ENCODE results near the gene RETREG3. TPM values are rescaled to one million over a fixed set of nuclear protein-coding genes. Genes with fewer than 3 reads are reported as not detected.
"Not testable (repeated sequence)": the region's sequence is repeated elsewhere in the genome, so short reads cannot be mapped to it uniquely, and the experiment has no call there.

The RETREG3 gene
- total and polyA plus RNA-seq, 2 donors (not counting 1 experiment from before 2014, with no cell fraction given), result 44.1 to 108 TPM

- Histone ChIP-seq H3K27me3 (replicated peaks in 1 of 4; ENCODE audit: control extremely low read depth in 1 of 4, control insufficient read depth in 3 of 4, insufficient read depth in 4 of 4, low read length in 3 of 4) (no peaks in the 10 kb centered on the region), H3K9me3 (ENCODE audit: control extremely low read depth in 1 of 3, control insufficient read depth in 2 of 3, insufficient read depth in 1 of 3, low read length in 2 of 3) (no peaks in the 10 kb centered on the region), H3K27ac (ENCODE audit: low read length in 2 of 2) (no peak overlapping the region), H3K9ac (ENCODE audit: low read length) (no peak overlapping the region), H3K36me3 (replicated peaks in 1 of 2; ENCODE audit: control extremely low read depth in 1 of 2, control insufficient read depth in 1 of 2, extremely low read depth in 1 of 2, insufficient read depth in 2 of 2, low read length in 1 of 2) (peaks cover 0 to 22% of the 10 kb centered on the region in 2 experiments), H3K79me2 (ENCODE audit: control insufficient read depth, insufficient read depth, low read length) (peaks cover 23% of the 10 kb centered on the region), H4K20me1 (ENCODE audit: control insufficient read depth, insufficient read depth, low read length, poor library complexity, severe bottlenecking) (peaks cover 19% of the 10 kb centered on the region), H3K4me3 (ENCODE audit: control extremely low read depth in 1 of 5, extremely low read depth in 1 of 5, insufficient read depth in 1 of 5, low read depth in 2 of 5, low read length in 4 of 5) (no peak overlapping the region), H2AFZ (ENCODE audit: insufficient read depth, low read depth, low read length, poor library complexity, severe bottlenecking) (no peak overlapping the region), H3K4me1 (ENCODE audit: control insufficient read depth in 2 of 2, insufficient read depth in 2 of 2, low read length in 2 of 2) (peaks cover 9 to 11% of the 10 kb centered on the region in 2 donors), H3K4me2 (replicated peaks; ENCODE audit: low read depth, low read length, poor library complexity, severe bottlenecking) (no peak overlapping the region)
- Mint-ChIP-seq H3K9me3 (ENCODE audit: insufficient read depth) (no peaks in the 10 kb centered on the region), H3K27ac (no peak overlapping the region), H3K4me3 (no peak overlapping the region), H3K4me1 (peaks cover 17% of the 10 kb centered on the region), H3K27me3 (no peaks in the 10 kb centered on the region)
- ATAC-seq (ENCODE audit: low read depth) (no peak), DNase-seq (no peak)
- ChIA-PET POLR2A (interaction anchor here (0.6 to 1.2 kb wide), 2 partner anchors 14 to 253 kb away, joined by 4 to 6 read pairs; no protein-coding TSS in a partner anchor), CTCF (interaction anchor here (0.7 kb wide), 2 partner anchors 29 to 159 kb away, joined by 3 to 4 read pairs; no protein-coding TSS in a partner anchor)
- intact Hi-C loops (cut with micrococcal nuclease), result no loop called here
- 91% methylated on average over 12 of the region's 17 CpGs for WGBS (ENCODE audit: insufficient coverage)
- no peak for TF ChIP-seq EZH2 (IDR thresholded peaks at IDR 0.05; ENCODE audit: borderline replicate concordance, insufficient read depth, low read depth, low read length, poor library complexity, severe bottlenecking)
- TF ChIP-seq CTCF (IDR thresholded peaks at IDR 0.05), result no peak
Measured at GRCh38 chr17:42541041-42541833, 67.9 kb downstream of the RETREG3 start.

- intact Hi-C loops (cut with micrococcal nuclease); DNase-seq; H3K9ac ChIP-seq (ENCODE audit: low read length); H3K4me3 Mint-ChIP-seq; H3K4me2 ChIP-seq (replicated peaks; ENCODE audit: low read depth, low read length, poor library complexity, severe bottlenecking); H3K27me3 ChIP-seq (replicated peaks in 1 of 4; ENCODE audit: control extremely low read depth in 1 of 4, control insufficient read depth in 3 of 4, insufficient read depth in 4 of 4, low read length in 3 of 4); ATAC-seq (ENCODE audit: low read depth); H3K27ac ChIP-seq (ENCODE audit: low read length in 2 of 2); H3K27ac Mint-ChIP-seq; H3K9me3 ChIP-seq (ENCODE audit: control extremely low read depth in 1 of 3, control insufficient read depth in 2 of 3, insufficient read depth in 1 of 3, low read length in 2 of 3); H2AFZ ChIP-seq (ENCODE audit: insufficient read depth, low read depth, low read length, poor library complexity, severe bottlenecking); H3K27me3 Mint-ChIP-seq; H3K4me3 ChIP-seq (ENCODE audit: control extremely low read depth in 1 of 5, extremely low read depth in 1 of 5, insufficient read depth in 1 of 5, low read depth in 2 of 5, low read length in 4 of 5); H3K9me3 Mint-ChIP-seq (ENCODE audit: insufficient read depth): not testable (repeated sequence)
- POLR2A ChIA-PET, result interaction anchor here (1.2 kb wide), 1 partner anchor 14 kb away, joined by 4 read pairs; no protein-coding TSS in a partner anchor
- CTCF ChIA-PET, result interaction anchor here (0.7 kb wide), 1 partner anchor 160 kb away, joined by 3 read pairs; no protein-coding TSS in a partner anchor
- peaks cover 25% of the 10 kb centered on the region for H3K79me2 ChIP-seq (ENCODE audit: control insufficient read depth, insufficient read depth, low read length)
- WGBS (ENCODE audit: insufficient coverage), result 100% methylated on average over 3 of the region's 4 CpGs
- H3K36me3 ChIP-seq (replicated peaks in 1 of 2; ENCODE audit: control extremely low read depth in 1 of 2, control insufficient read depth in 1 of 2, extremely low read depth in 1 of 2, insufficient read depth in 2 of 2, low read length in 1 of 2), result peaks cover 0 to 22% of the 10 kb centered on the region in 2 experiments
- H4K20me1 ChIP-seq (ENCODE audit: control insufficient read depth, insufficient read depth, low read length, poor library complexity, severe bottlenecking), result peaks cover 19% of the 10 kb centered on the region
- H3K4me1 ChIP-seq (ENCODE audit: control insufficient read depth in 2 of 2, insufficient read depth in 2 of 2, low read length in 2 of 2), result peaks cover 11 to 14% of the 10 kb centered on the region in 2 donors
- peaks cover 22% of the 10 kb centered on the region for H3K4me1 Mint-ChIP-seq
Measured at GRCh38 chr17:42540558-42540957, 68.6 kb downstream of the RETREG3 start.

Measured in B cell (primary cell).